NCI-H187 (cell line): ENCODE measurements around the gene DCTPP1.

Experiments
- DNase-seq, 2 experiments: peaks; one replicate each; lab custom pipeline; 2025; lab: John Stamatoyannopoulos, UW

The DCTPP1 gene

DNA sequence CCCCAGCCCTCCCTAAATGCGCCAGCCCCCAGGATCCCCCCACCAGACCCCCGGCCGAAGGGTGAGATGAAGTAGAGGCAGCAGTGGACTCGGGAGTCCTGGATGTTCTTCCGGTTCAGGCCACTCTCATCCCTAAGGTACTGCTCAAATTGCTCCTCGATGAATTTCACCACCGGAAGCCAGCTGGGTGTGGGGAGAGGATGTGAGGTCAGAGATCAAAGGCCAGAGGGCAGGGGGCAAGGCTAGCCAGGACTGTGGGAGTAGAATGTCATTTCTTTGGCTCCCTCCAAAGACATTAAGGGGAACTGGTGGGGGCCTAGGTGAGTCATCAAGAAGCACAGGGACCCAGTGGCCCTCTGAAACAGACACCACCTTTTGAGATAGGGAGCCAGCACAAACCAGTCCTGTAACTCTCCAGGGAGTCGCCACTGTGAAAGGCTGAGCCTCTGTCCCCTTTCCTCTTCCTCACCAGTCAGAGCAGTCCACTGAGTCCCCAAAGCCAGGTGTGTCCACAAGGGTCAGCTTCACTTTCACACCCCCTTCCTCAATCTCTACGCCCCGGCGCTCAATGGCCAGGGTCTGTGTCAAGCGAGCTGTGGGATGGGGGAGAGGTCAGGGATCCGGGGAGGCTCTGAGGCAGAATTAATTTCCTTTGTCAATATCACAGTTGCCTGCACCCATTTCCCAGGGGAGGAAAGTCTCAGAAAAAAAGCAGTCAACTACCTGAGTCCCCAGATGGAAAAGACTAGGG, 48.4 kb downstream of the DCTPP1 start:
- DNase-seq = no peak

DNA sequence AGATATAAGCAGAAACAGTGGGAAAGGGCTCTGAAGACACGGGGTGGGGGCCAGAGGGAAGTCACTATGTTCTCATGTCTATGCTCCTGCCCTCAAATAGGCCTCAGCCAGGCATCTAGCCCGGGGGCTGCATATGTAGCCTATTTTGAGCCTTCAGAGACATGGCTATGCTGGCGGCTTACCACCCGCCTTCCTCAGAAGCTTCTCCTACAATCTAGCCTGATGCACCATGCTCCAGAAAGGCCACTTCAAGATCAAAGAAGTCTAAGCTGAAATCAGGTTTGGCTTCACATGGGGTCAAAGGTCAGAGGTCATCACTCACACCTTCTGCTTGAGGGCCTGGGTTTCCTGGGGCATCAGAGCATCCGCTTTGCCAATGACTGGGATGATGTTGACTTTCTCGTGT, 49.0 kb downstream of the DCTPP1 start:
- DNase-seq = no peak

DNA sequence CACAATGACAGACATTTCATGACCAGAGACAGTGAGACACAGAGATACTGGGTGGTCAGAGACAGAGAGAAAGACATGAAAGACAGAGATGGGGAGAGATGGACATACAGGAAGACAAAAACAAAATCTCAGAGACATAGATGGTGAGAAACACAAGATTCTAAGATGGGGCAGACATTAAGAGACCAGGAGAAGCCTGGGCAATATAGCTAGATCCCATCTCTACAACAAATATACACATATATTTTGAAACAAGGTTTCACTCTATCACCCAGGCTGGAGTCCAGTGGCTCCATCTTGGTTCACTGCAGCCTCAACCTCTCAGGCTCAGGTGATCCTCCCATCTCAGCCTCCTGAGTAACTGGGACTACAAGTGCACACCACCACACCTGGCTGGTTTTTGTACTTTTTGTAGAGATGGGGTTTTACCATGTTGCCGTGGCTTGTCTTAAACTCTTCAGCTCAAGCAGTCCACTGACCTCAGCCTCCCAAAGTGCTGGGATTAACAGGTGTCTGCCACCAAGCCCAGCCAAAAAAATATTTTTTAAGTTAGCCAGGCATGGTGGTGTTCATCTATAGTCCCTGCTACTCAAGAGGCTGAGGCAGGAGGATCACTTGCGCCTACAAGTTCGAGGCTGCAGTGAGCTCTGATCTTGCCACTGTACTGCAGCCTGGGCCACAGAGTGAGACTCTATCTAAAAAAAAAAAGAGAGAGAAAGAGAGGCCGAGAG, 49.6 kb downstream of the DCTPP1 start:
- no peak for DNase-seq

DNA sequence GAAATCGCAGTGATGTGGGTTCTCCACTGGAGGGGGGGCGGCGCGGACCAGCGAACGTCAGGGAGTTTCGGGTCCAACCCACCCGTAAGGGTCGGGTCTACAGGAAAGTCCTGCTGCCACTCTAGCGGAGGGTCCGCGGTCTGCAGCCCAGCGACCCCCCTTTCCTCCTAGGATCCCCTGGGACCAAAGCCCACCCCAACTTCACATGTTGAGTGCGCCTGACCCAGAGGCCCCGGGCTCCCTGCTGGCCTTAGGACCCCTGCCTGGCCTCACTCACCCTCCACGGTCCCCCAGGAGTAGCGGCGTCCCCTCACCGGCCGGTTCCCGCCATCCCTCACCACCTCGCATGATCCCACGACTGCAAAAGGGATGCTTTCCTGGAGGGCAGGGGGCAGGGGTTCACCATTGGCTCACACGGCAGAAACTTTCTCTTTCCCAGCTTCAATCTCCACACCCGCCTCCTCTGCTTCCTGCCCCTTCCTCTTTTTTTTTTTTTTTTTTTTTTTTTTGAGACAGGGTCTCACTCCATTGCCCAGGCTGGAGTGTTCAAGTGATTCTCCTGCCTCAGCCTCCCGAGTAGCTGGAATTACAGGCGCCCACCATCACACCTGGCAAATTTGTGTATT, 50.6 kb downstream of the DCTPP1 start:
- DNase-seq = no peak

DNA sequence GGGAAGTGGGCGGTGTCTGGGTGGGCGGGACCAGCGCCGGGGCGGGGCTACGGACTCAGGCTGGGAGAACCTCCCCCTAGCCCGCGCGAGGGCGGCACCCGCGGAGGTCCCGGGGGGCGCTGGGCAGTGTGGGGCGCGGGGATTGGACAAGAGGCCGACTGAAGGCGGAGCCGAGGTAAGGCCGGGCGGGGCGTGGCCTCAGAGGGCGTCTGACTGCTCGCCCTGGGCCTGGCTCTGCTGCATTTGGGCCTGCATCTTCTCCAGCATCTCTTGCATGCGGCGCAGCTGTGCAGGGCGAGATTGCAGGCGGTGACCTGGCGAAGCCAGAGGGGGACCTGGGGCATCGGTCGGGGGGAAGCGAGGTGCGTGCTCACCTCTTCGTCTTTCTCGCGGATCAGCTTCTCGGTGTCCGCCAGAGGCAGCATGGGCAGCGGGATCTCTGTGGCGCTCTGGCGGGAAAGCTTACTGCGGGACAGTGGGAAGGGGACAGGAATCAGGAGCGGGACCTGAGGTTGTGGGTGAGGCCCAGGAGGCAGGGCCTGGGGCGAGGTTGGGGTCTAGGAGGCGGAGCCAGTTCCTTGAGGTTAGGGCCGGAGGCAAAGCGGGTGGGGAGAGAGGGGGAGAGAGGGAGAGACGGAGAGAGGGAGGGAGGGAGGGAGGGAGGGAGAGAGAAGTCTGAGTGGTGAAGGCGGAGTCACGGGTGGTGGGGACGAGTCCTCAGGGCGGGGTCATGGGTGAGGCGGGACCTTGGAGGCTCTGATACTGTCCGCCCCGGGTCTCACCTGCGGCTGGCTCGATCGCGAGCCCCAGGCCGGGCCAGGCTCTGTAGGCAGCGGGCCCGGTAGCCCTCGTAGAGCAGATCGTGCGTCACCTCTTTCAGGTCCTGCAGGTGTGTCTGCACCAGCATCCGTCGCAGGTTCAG, 51.3 kb downstream of the DCTPP1 start:
- peak; percentile 76 to 90 for DNase-seq

DNA sequence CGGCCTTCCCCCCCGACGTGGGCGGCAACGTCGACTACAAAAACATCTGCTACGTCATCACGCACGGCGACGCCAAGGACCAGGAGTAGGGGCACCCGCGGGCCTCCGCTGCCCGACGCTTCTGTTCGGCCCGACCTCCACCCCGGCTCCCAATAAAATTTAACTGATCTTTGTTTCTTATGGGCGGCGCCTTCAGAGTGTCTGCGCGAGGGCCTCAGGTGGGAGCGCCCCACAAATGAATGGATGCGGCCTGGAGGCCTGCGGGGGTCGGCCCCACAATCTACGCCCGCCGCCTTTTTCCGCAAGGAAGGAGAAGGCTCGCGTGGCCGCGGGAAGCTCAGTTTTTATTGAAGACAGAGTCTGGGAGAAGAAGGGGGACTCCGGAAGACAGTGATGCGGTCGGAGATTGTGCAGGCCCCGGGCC, 52.0 kb downstream of the DCTPP1 start:
- peak in 1 of 2 experiments; percentile 39 for DNase-seq

DNA sequence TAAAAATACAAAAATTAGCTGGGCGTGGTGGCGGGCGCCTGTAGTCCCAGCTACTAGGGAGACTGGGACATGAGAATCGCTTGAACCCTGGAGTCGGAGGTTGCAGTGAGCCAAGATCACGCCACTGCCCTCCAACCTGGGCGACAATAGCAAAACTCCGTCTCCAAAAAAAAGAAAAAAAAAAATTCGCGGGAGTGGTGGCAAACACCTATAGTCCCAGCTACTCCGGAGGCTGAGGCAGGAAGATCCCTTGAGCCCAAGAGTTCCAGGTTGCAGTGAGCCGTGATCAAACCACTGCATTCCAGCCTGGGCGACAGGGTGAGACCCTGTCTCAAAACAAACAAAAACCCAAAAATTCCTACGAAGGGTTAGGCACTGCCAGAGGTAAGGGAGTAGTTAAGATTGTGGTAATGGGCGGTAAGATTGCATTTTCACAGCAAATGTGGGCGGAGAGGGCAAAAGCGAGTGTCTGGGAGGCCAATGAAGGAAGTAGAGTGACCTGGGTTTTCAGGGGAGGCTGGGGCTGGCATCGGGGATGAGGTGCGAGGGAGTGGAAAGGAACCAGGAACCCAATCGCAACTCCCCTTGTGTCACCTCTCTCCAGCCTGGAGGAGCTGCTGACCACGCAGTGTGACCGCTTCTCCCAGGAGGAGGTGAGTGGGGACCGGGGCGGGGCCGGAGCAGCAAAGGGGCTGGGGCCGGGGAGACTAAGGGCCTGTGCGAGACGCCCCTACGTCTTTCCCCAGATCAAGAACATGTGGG, 52.6 kb downstream of the DCTPP1 start:
- peak in 1 of 2 experiments; percentile 20 for DNase-seq

DNA sequence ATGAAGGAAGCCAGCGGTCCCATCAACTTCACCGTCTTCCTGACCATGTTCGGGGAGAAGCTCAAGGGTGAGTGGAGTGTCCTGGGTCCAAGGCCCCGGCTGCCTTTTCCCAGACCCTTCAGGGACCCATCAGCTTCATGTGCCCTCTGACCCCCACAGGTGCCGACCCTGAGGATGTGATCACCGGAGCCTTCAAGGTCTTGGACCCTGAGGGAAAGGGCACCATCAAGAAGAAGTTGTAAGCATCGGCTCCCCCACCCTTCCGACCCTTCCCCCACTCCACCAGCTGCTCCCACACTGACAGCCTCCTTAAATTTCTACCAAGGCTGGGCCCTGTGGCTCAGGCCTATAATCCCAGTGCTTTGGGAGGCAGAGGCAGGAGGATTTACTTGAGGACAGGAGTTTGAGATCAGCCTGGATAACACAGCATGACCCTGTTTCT, 53.3 kb downstream of the DCTPP1 start:
- no peak for DNase-seq

DNA sequence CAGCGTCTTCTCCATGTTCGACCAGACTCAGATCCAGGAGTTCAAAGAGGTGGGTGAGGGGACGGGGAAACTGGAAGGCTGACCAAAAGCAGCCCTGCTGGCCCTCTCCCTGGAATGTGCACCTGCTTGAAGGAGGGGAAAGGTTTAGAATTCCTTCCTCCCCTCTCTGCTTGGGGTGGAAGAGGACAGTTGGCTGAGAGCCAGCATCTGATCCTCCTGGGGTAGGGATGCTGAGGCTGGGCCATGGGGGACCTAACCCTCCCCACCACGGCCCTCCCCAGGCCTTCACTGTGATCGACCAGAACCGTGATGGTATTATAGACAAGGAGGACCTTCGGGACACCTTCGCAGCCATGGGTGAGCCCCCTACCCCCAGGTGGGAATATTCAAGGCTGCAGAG, 54.0 kb downstream of the DCTPP1 start:
- DNase-seq = no peak

DNA sequence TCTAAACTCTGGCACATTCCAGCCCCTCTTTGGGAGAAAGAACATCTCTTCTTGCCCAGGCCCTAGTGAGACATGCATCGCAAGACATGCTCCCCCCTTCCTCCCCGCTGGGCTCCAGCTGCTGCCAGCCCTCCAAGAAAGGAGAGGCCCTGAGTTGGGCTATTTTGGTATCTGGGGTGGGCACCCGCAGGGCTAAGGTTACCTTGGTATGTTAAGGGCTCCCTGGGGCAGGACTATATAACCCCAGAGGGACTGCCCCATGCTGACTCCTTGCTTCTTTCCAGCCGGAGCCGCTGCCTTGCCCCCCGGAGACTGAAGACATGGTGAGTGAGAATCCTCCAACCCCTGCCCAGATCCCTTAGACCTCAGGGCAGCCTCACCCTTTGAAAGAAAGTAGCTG, 55.3 kb downstream of the DCTPP1 start, which contains the start of gene MYL11:
TSS of gene MYL11 (plus strand) at position 265 of the 400 bp plus-strand sequence. CDS start at position 321, 56 bp downstream.
- no peak for DNase-seq
